ENCODE measurements around the gene HCST. TPM values are rescaled to one million over a fixed set of nuclear protein-coding genes. Genes with fewer than 3 reads are reported as not detected.

The HCST gene
- total and polyA plus RNA-seq, 4 donors = 2.0 to 13.3 (median 3.8) TPM

DNA sequence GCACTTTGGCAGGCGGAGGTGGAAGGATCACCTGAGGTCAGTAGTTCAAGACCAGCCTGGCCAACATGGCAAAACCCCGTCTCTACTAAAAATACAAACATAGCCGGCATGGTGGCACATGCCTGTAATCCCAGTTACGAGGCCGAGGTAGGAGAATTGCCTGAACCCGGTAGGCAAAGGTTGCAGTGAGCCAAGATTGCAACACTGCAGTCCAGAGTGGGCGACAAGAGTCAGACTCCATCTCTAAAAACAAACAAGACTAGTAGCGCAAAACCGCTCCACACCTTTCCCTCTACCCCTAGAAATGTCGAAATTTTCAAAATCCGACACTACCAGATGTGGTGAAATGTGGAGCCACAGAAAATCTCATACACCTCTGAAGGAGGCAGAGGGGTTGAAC lies 17.0 kb downstream of the HCST start:
- TF ChIP-seq NR2F2 (IDR thresholded peaks at IDR 0.05) (no peak), FOXA1 (IDR thresholded peaks at IDR 0.05) (no peak), EGR1 (IDR thresholded peaks at IDR 0.05; ENCODE audit: low read depth in 2 of 2) (no peak), GABPA (IDR thresholded peaks at IDR 0.05 in 1 of 2, conservative IDR thresholded peaks at IDR 0.05 in 1 of 2) (no peak), TAF1 (conservative IDR thresholded peaks at IDR 0.05) (no peak), YY1 (IDR thresholded peaks at IDR 0.05) (no peak), RXRA (IDR thresholded peaks at IDR 0.05) (peak in 1 of 2 donors; percentile 10)
- TF ChIP-seq, protein P1, sequence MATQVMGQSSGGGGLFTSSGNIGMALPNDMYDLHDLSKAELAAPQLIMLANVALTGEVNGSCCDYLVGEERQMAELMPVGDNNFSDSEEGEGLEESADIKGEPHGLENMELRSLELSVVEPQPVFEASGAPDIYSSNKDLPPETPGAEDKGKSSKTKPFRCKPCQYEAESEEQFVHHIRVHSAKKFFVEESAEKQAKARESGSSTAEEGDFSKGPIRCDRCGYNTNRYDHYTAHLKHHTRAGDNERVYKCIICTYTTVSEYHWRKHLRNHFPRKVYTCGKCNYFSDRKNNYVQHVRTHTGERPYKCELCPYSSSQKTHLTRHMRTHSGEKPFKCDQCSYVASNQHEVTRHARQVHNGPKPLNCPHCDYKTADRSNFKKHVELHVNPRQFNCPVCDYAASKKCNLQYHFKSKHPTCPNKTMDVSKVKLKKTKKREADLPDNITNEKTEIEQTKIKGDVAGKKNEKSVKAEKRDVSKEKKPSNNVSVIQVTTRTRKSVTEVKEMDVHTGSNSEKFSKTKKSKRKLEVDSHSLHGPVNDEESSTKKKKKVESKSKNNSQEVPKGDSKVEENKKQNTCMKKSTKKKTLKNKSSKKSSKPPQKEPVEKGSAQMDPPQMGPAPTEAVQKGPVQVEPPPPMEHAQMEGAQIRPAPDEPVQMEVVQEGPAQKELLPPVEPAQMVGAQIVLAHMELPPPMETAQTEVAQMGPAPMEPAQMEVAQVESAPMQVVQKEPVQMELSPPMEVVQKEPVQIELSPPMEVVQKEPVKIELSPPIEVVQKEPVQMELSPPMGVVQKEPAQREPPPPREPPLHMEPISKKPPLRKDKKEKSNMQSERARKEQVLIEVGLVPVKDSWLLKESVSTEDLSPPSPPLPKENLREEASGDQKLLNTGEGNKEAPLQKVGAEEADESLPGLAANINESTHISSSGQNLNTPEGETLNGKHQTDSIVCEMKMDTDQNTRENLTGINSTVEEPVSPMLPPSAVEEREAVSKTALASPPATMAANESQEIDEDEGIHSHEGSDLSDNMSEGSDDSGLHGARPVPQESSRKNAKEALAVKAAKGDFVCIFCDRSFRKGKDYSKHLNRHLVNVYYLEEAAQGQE (IDR thresholded peaks at IDR 0.05) = no peak
- Histone ChIP-seq H3K36me3 (ENCODE audit: control insufficient read depth in 4 of 4, insufficient read depth in 3 of 4, low read depth in 1 of 4, low read length in 3 of 4) (no peaks in the 10 kb centered on the region), H3K4me3 (ENCODE audit: low read depth in 1 of 3, low read length in 3 of 3) (no peak overlapping the region), H3K4me1 (ENCODE audit: control insufficient read depth in 4 of 4, insufficient read depth in 4 of 4, low read length in 3 of 4) (no peaks in the 10 kb centered on the region), H3K27me3 (ENCODE audit: control insufficient read depth in 4 of 4, insufficient read depth in 4 of 4, low read length in 3 of 4) (no peaks in the 10 kb centered on the region), H3K9me3 (ENCODE audit: control insufficient read depth in 4 of 4, low read length in 3 of 4) (no peaks in the 10 kb centered on the region), H3K27ac (ENCODE audit: low read depth in 1 of 2, low read length in 2 of 2) (no peak overlapping the region), H3K9ac (ENCODE audit: low read depth in 1 of 2, low read length in 2 of 2) (no peak overlapping the region)
- DNase-seq (ENCODE audit: low spot score) = no peak
- WGBS = 40% methylated on average over 11 of the region's 11 CpGs

DNA sequence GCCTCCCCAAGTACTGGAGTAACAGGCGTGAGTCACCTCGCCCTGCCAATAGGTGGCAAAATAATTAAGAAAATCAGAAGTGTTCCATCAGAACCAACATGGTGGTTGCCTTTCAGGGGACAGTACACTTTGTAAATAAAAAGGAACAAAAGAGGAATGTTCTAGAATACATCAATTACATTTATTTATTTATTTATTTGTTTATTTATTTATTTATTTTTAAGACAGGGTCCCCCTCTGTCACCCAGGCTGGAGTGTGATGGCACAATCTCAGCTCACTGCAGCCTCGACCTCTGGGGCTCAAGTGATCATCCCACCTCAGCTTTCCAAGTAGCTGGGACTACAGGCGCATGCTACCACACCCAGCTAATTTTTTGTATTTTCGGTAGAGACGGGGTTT lies 18.7 kb downstream of the HCST start:
- no peaks in the 10 kb centered on the region for H3K27me3 ChIP-seq (ENCODE audit: control insufficient read depth in 4 of 4, insufficient read depth in 4 of 4, low read length in 3 of 4)
- TF ChIP-seq RXRA (IDR thresholded peaks at IDR 0.05) = no peak
- TF ChIP-seq HNF4G (IDR thresholded peaks at IDR 0.05) = no peak
- no peak for TF ChIP-seq SP1 (IDR thresholded peaks at IDR 0.05)
- TF ChIP-seq, protein P1 (IDR thresholded peaks at IDR 0.05) = no peak
- TF ChIP-seq NR2F2 (IDR thresholded peaks at IDR 0.05) = no peak
- TF ChIP-seq, protein P2, sequence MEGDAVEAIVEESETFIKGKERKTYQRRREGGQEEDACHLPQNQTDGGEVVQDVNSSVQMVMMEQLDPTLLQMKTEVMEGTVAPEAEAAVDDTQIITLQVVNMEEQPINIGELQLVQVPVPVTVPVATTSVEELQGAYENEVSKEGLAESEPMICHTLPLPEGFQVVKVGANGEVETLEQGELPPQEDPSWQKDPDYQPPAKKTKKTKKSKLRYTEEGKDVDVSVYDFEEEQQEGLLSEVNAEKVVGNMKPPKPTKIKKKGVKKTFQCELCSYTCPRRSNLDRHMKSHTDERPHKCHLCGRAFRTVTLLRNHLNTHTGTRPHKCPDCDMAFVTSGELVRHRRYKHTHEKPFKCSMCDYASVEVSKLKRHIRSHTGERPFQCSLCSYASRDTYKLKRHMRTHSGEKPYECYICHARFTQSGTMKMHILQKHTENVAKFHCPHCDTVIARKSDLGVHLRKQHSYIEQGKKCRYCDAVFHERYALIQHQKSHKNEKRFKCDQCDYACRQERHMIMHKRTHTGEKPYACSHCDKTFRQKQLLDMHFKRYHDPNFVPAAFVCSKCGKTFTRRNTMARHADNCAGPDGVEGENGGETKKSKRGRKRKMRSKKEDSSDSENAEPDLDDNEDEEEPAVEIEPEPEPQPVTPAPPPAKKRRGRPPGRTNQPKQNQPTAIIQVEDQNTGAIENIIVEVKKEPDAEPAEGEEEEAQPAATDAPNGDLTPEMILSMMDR (IDR thresholded peaks at IDR 0.05; ENCODE audit: low read depth, low read length, missing input control) = no peak
- TF ChIP-seq HNF4A (conservative IDR thresholded peaks at IDR 0.05) = no peak
- TF ChIP-seq ATF3 (IDR thresholded peaks at IDR 0.05) = no peak
- TF ChIP-seq ZBTB33 (IDR thresholded peaks at IDR 0.05) = no peak
- TF ChIP-seq GABPA (IDR thresholded peaks at IDR 0.05 in 1 of 2, conservative IDR thresholded peaks at IDR 0.05 in 1 of 2) = no peak
- no peak for TF ChIP-seq RAD21 (IDR thresholded peaks at IDR 0.05)
- TF ChIP-seq, protein P3, sequence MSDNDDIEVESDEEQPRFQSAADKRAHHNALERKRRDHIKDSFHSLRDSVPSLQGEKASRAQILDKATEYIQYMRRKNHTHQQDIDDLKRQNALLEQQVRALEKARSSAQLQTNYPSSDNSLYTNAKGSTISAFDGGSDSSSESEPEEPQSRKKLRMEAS (IDR thresholded peaks at IDR 0.05) = no peak
- TF ChIP-seq JUND (IDR thresholded peaks at IDR 0.05) = no peak
- TF ChIP-seq EGR1 (IDR thresholded peaks at IDR 0.05; ENCODE audit: low read depth in 2 of 2) = no peak
- no peak for TF ChIP-seq FOXA2 (IDR thresholded peaks at IDR 0.05)
- no peak for TF ChIP-seq TAF1 (conservative IDR thresholded peaks at IDR 0.05)
- no peaks in the 10 kb centered on the region for H3K36me3 ChIP-seq (ENCODE audit: control insufficient read depth in 4 of 4, insufficient read depth in 3 of 4, low read depth in 1 of 4, low read length in 3 of 4)
- H3K9me3 ChIP-seq (ENCODE audit: control insufficient read depth in 4 of 4, low read length in 3 of 4) = peaks cover 0 to 4% (median 0%) of the 10 kb centered on the region in 4 donors
- no peak for DNase-seq (ENCODE audit: low spot score)
- no peak overlapping the region for H3K9ac ChIP-seq (ENCODE audit: low read depth in 1 of 2, low read length in 2 of 2)
- H3K4me3 ChIP-seq (ENCODE audit: low read depth in 1 of 3, low read length in 3 of 3) = no peak overlapping the region
- H3K27ac ChIP-seq (ENCODE audit: low read depth in 1 of 2, low read length in 2 of 2) = no peak overlapping the region
- H3K4me1 ChIP-seq (ENCODE audit: control insufficient read depth in 4 of 4, insufficient read depth in 4 of 4, low read length in 3 of 4) = no peaks in the 10 kb centered on the region
- WGBS = 86% methylated on average over 6 of the region's 6 CpGs
